HG03457 (cell line): ENCODE measurements around the gene LONP1.

Source experiments
- ATAC-seq: cut with Tn5 transposase; IDR thresholded peaks from one replicate; pipeline ENCODE4 v1.9.1; 2021; ENCODE audit warnings: moderate number of reproducible peaks; ENCODE audit not compliant: unreplicated experiment

The LONP1 gene

GRCh38 chr19:5655412-5655811 is 64.5 kb downstream of the LONP1 start:
- ATAC-seq = no peak

- ATAC-seq = no peak
These were observed 65.0 kb downstream of the LONP1 start for GRCh38 chr19:5654931-5655330.

GRCh38 chr19:5652261-5652660 is 67.7 kb downstream of the LONP1 start:
- no peak for ATAC-seq

GRCh38 chr19:5651361-5651760 is 68.6 kb downstream of the LONP1 start:
- ATAC-seq = no peak

GRCh38 chr19:5648464-5648863 is 71.5 kb downstream of the LONP1 start:
- ATAC-seq = no peak

- ATAC-seq = no peak
These were observed 73.2 kb downstream of the LONP1 start for GRCh38 chr19:5646703-5647102.

GRCh38 chr19:5645409-5645808 is 74.5 kb downstream of the LONP1 start:
- no peak for ATAC-seq

GRCh38 chr19:5644037-5644436 is 75.9 kb downstream of the LONP1 start:
- ATAC-seq = no peak

- ATAC-seq = no peak
These were observed 76.9 kb downstream of the LONP1 start for GRCh38 chr19:5643060-5643459.

- ATAC-seq = no peak
These were observed 77.7 kb downstream of the LONP1 start for GRCh38 chr19:5642204-5642603.
